ENCODE results near the gene FNBP1L. TPM values are rescaled to one million over a fixed set of nuclear protein-coding genes. Genes with fewer than 3 reads are reported as not detected.
"Not testable (repeated sequence)": the region's sequence is repeated elsewhere in the genome, so short reads cannot be mapped to it uniquely, and the experiment has no call there.

The FNBP1L gene
- total RNA-seq, 1 experiment from 2014 or later = 72.7 TPM

GRCh38 chr1:93453911-93454310 lies 6.0 kb downstream of the FNBP1L start:
- Mint-ChIP-seq H3K36me3 (ENCODE audit: insufficient read depth, unreplicated experiment) (peaks cover 31% of the 10 kb centered on the region), H3K27me3 (ENCODE audit: unreplicated experiment) (no peaks in the 10 kb centered on the region), H3K4me1 (ENCODE audit: low read depth, unreplicated experiment) (peaks cover 39% of the 10 kb centered on the region), H3K9me3 (ENCODE audit: low read depth, unreplicated experiment) (no peaks in the 10 kb centered on the region), H3K27ac (ENCODE audit: unreplicated experiment) (peak overlapping the region; percentile 54), H3K4me3 (ENCODE audit: low read depth, unreplicated experiment) (peak overlapping the region; percentile 13)
- TF ChIP-seq, protein P1, sequence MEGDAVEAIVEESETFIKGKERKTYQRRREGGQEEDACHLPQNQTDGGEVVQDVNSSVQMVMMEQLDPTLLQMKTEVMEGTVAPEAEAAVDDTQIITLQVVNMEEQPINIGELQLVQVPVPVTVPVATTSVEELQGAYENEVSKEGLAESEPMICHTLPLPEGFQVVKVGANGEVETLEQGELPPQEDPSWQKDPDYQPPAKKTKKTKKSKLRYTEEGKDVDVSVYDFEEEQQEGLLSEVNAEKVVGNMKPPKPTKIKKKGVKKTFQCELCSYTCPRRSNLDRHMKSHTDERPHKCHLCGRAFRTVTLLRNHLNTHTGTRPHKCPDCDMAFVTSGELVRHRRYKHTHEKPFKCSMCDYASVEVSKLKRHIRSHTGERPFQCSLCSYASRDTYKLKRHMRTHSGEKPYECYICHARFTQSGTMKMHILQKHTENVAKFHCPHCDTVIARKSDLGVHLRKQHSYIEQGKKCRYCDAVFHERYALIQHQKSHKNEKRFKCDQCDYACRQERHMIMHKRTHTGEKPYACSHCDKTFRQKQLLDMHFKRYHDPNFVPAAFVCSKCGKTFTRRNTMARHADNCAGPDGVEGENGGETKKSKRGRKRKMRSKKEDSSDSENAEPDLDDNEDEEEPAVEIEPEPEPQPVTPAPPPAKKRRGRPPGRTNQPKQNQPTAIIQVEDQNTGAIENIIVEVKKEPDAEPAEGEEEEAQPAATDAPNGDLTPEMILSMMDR (IDR thresholded peaks at IDR 0.05; ENCODE audit: unreplicated experiment) = no peak
- intact Hi-C loops (cut with micrococcal nuclease; ENCODE audit: unreplicated experiment) = no loop called here
- CTCF ChIA-PET = no interaction called here
- no peak for DNase-seq
- no TSS peak for BruUV-seq (replicated peaks)

DNA sequence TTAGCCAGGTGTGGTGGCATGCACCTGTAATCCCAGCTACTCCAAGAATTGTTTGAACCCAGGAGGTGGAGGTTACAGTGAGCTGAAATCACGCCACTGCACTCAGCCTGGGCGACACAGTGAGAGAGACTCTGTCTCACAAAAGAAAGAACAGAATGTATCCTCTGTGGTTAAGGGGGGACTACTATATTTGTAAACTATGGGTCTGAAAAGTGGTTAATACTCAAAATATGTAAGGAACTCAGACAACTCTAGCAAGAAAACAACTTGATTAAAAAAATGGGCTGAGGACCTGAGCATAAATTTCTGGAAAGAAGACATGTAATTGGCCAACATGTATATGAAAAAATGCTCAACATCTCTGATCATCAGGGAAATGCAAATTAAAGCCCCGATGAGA lies 11.2 kb downstream of the FNBP1L start:
- Mint-ChIP-seq H3K36me3 (ENCODE audit: insufficient read depth, unreplicated experiment) (peaks cover 11% of the 10 kb centered on the region), H3K27me3 (ENCODE audit: unreplicated experiment) (no peaks in the 10 kb centered on the region), H3K9me3 (ENCODE audit: low read depth, unreplicated experiment) (no peaks in the 10 kb centered on the region), H3K4me3 (ENCODE audit: low read depth, unreplicated experiment) (no peak overlapping the region), H3K4me1 (ENCODE audit: low read depth, unreplicated experiment) (peaks cover 12% of the 10 kb centered on the region), H3K27ac (ENCODE audit: unreplicated experiment) (no peak overlapping the region)
- intact Hi-C loops (cut with micrococcal nuclease; ENCODE audit: unreplicated experiment) = no loop called here
- DNase-seq = no peak
- BruUV-seq (replicated peaks) = no TSS peak
- CTCF ChIA-PET = no interaction called here
- TF ChIP-seq, protein P1 (IDR thresholded peaks at IDR 0.05; ENCODE audit: unreplicated experiment) = no peak

DNA sequence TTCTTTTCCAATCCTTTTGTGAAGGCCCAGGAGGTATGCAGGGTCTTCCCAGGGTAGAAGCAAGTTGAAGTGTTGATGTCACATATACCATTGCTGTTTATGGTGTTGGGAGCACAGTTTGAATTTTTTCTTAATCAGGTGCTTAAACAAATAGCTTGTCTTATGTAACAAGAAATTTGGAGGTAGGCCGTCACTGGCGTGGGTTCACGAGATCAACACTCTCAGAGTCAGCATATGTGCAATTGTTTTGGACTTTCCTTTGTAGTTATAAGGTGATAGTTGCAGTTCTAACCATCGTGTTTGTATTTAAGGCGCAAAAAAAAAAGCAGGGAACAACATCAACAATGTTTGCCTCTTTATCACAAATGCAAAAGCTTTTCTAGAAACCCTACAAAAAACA lies 13.3 kb downstream of the FNBP1L start:
- CTCF ChIA-PET = interaction anchor here (0.6 kb wide), 1 partner anchor 1493 kb away, joined by 4 read pairs; no protein-coding TSS in a partner anchor
- no peak for DNase-seq
- TF ChIP-seq, protein P1 (IDR thresholded peaks at IDR 0.05; ENCODE audit: unreplicated experiment) = no peak
- H3K36me3 Mint-ChIP-seq (ENCODE audit: insufficient read depth, unreplicated experiment) = peaks cover 7% of the 10 kb centered on the region
- no peaks in the 10 kb centered on the region for H3K27me3 Mint-ChIP-seq (ENCODE audit: unreplicated experiment)
- intact Hi-C loops (cut with micrococcal nuclease; ENCODE audit: unreplicated experiment) = no loop called here
- H3K4me1 Mint-ChIP-seq (ENCODE audit: low read depth, unreplicated experiment) = peaks cover 8% of the 10 kb centered on the region
- H3K9me3 Mint-ChIP-seq (ENCODE audit: low read depth, unreplicated experiment) = no peaks in the 10 kb centered on the region
- no peak overlapping the region for H3K4me3 Mint-ChIP-seq (ENCODE audit: low read depth, unreplicated experiment)
- BruUV-seq (replicated peaks) = no TSS peak
- no peak overlapping the region for H3K27ac Mint-ChIP-seq (ENCODE audit: unreplicated experiment)

DNA sequence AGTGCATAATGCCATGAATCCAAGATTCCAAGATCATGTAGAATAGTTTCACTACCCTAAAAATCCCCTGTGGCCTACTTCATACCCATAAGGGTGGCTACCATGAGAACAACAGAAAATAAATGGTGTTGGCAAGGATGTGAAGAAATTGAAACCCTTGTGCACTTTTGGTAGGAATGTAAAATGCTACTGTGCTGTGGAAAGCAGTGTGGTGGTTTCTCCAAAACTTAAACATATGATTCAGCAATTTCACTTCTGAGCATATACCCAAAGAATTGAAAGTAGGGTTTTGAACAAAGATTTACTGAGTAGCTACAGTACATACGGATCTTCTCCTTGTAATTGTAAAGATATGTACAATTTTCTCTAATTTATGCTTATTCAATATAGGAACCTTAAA lies 16.0 kb downstream of the FNBP1L start:
- Mint-ChIP-seq H3K4me3 (ENCODE audit: low read depth, unreplicated experiment) (no peak overlapping the region), H3K36me3 (ENCODE audit: insufficient read depth, unreplicated experiment) (no peaks in the 10 kb centered on the region), H3K27me3 (ENCODE audit: unreplicated experiment) (no peaks in the 10 kb centered on the region), H3K4me1 (ENCODE audit: low read depth, unreplicated experiment) (peaks cover 8% of the 10 kb centered on the region), H3K9me3 (ENCODE audit: low read depth, unreplicated experiment) (no peaks in the 10 kb centered on the region), H3K27ac (ENCODE audit: unreplicated experiment) (no peak overlapping the region)
- no TSS peak for BruUV-seq (replicated peaks)
- DNase-seq = no peak
- intact Hi-C loops (cut with micrococcal nuclease; ENCODE audit: unreplicated experiment) = no loop called here
- CTCF ChIA-PET = no interaction called here
- TF ChIP-seq, protein P1 (IDR thresholded peaks at IDR 0.05; ENCODE audit: unreplicated experiment) = no peak

DNA sequence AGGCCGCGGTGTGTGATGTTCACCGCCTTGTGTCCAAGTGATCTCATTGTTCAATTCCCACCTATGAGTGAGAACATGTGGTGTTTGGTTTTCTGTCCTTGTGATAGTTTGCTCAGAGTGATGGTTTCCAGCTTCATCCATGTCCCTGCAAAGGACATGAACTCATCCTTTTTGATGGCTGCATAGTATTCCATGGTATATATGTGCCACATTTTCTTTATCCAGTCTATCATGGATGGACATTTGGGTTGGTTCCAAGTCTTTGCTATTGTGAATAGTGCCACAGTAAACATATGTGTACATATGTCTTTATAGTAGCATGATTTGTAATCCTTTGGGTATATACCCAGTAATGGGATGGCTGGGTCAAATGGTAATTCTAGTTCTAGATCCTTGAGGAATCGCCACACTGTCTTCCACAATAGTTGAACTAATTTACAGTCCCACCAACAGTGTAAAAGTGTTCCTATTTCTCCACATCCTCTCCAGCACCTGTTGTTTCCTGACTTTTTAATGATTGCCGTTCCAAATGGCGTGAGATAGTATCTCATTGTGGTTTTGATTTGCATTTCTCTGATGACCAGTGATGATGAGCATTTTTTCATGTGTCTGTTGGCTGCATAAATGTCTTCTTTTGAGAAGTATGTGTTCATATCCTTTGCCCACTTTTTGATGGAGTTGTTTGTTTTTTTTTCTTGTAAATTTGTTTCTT lies 17.6 kb downstream of the FNBP1L start:
- CTCF ChIA-PET; H3K27ac Mint-ChIP-seq (ENCODE audit: unreplicated experiment); intact Hi-C loops (cut with micrococcal nuclease; ENCODE audit: unreplicated experiment); H3K9me3 Mint-ChIP-seq (ENCODE audit: low read depth, unreplicated experiment); DNase-seq; BruUV-seq (replicated peaks); H3K4me3 Mint-ChIP-seq (ENCODE audit: low read depth, unreplicated experiment); H3K36me3 Mint-ChIP-seq (ENCODE audit: insufficient read depth, unreplicated experiment); H3K27me3 Mint-ChIP-seq (ENCODE audit: unreplicated experiment): not testable (repeated sequence)
- peaks cover 16% of the 10 kb centered on the region for H3K4me1 Mint-ChIP-seq (ENCODE audit: low read depth, unreplicated experiment)
